K562 (cell line): Measurements from ENCODE around the gene ACADVL. TPM values are rescaled to one million over a fixed set of nuclear protein-coding genes. Genes with fewer than 3 reads are reported as not detected.

Experiments used
- ATAC-seq: fragments of 200-7000 bp; cut with Tn5 transposase; 3 replicates; pipeline ENCODE4 v1.9.1; 2020; ENCODE audit warnings: moderate library complexity
- BruUV-seq: library from RNA; stranded (reverse); fragments of 400-500 nt; replicated peaks from 2 replicates; lab custom pipeline; 2021; lab: Mats Ljungman, UMichigan
- CTCF ChIA-PET: fragments of 300-600 bp; formaldehyde crosslinking; extraction: SDS; loops from one replicate; lab custom pipeline; 2021; ENCODE audit warnings: low intra/inter-chr PET ratio; lab: Yijun Ruan, JAX
- POLR2A ChIA-PET: fragments of 300-600, 350-650 bp; sonication (Branson Sonifier 250); formaldehyde crosslinking; extraction: SDS; loops from one replicate; lab custom pipeline; 2021; ENCODE audit warnings: antibody characterized with exemption, inconsistent platforms; lab: Yijun Ruan, JAX
- DNase-seq, 4 experiments: peaks; one replicate each; pipeline versions ENCODE4 v3.0.0 to v3.0.0-alpha.2; 2011 to 2018; ENCODE audit warnings: low spot score in 3 of 4, mixed read lengths in 3 of 4; ENCODE audit errors: extremely low read depth in 1 of 4
- FAIRE-seq: peaks from 2 replicates; lab custom pipeline; 2011; peaks lifted over from hg19 to GRCh38; lab: Jason Lieb, UNC
- H2AFZ ChIP-seq: 2 replicates; pipeline ENCODE4 v1.6.0; 2011; ENCODE audit warnings: low read depth, low read length, control low read depth, inconsistent platforms
- H3K27ac ChIP-seq: fragments of 200-600 bp; 3 replicates; pipeline ENCODE4 v1.8.0; 2011; ENCODE audit warnings: low read depth, mild to moderate bottlenecking, control low read depth, inconsistent platforms, low read length, moderate library complexity, mixed read lengths; ENCODE audit errors: extremely low read depth
- H3K27me3 ChIP-seq, 2 experiments: fragments of 300-600 bp in 1 of 2; 2 replicates in 1 of 2; 3 replicates in 1 of 2; pipeline versions ENCODE4 v1.6.0 to v1.8.0; 2011; ENCODE audit warnings: inconsistent platforms in 2 of 2, low read length in 2 of 2, mild to moderate bottlenecking in 1 of 2, mixed read lengths in 1 of 2, moderate library complexity in 1 of 2; ENCODE audit not compliant: control insufficient read depth in 2 of 2, insufficient read depth in 2 of 2
- H3K36me3 ChIP-seq: fragments of 300-600 bp; 3 replicates; pipeline ENCODE4 v1.8.0; 2011; ENCODE audit warnings: mild to moderate bottlenecking, low read length, inconsistent platforms; ENCODE audit not compliant: control insufficient read depth, insufficient read depth
- H3K4me1 ChIP-seq, 2 experiments: fragments of 200-600 bp in 1 of 2; replicated peaks in 1 of 2; 2 replicates in 1 of 2; 3 replicates in 1 of 2; pipeline versions ENCODE4 v1.5.1 to v1.8.0; 2011; ENCODE audit warnings: inconsistent platforms in 2 of 2, low read length in 2 of 2, mild to moderate bottlenecking in 1 of 2, mixed read lengths in 1 of 2, moderate library complexity in 1 of 2; ENCODE audit not compliant: control insufficient read depth in 2 of 2, insufficient read depth in 2 of 2
- H3K4me2 ChIP-seq: 2 replicates; pipeline ENCODE4 v1.6.1; 2011; ENCODE audit warnings: low read length, control low read depth, inconsistent platforms, mixed read lengths; ENCODE audit not compliant: insufficient read depth
- H3K4me3 ChIP-seq: fragments of 200-600 bp; sonication (generic), shearing (Covaris generic); 2 replicates; pipeline ENCODE4 v1.5.1; 2016; ENCODE audit warnings: control low read depth, inconsistent platforms
- H3K79me2 ChIP-seq: fragments of 200-600 bp; 3 replicates; pipeline ENCODE4 v1.8.0; 2011; ENCODE audit warnings: low read length, inconsistent platforms; ENCODE audit not compliant: control insufficient read depth, insufficient read depth
- H3K9ac ChIP-seq, 2 experiments: 2 replicates each; pipeline versions ENCODE4 v1.6.0 to v1.6.1; 2011; ENCODE audit warnings: low read depth in 2 of 2, low read length in 2 of 2, control low read depth in 1 of 2, inconsistent platforms in 1 of 2, mild to moderate bottlenecking in 1 of 2, mixed read lengths in 1 of 2; ENCODE audit not compliant: insufficient read depth in 1 of 2
- H3K9me1 ChIP-seq: one replicate; pipeline ENCODE4 v1.6.0; 2011; ENCODE audit warnings: inconsistent platforms, mild to moderate bottlenecking, low read length, moderate library complexity; ENCODE audit not compliant: control insufficient read depth, insufficient read depth
- H3K9me3 ChIP-seq: replicated peaks from 2 replicates; pipeline ENCODE4 v1.5.1; 2011; ENCODE audit warnings: low read depth, low read length, inconsistent platforms; ENCODE audit not compliant: control insufficient read depth, insufficient read depth
- H4K20me1 ChIP-seq: replicated peaks from 2 replicates; pipeline ENCODE4 v1.6.1; 2011; ENCODE audit warnings: low read length, inconsistent platforms, mixed read lengths; ENCODE audit not compliant: control insufficient read depth, insufficient read depth
- ARID2 ChIP-seq: fragments of 450-650 bp; IDR thresholded peaks from 2 replicates; pipeline ENCODE4 v1.6.1; 2017; ENCODE audit warnings: antibody characterized with exemption, mild to moderate bottlenecking
- CC2D1A ChIP-seq: fragments of 450-650 bp; IDR thresholded peaks from 2 replicates; pipeline ENCODE4 v1.6.1; 2017; ENCODE audit warnings: mild to moderate bottlenecking
- KDM5B ChIP-seq: fragments of 200-600 bp; sonication (generic); IDR thresholded peaks from 2 replicates; pipeline ENCODE4 v1.6.1; 2012; ENCODE audit warnings: low read depth, mild to moderate bottlenecking, moderate library complexity, low read length, control low read depth, inconsistent platforms; ENCODE audit not compliant: insufficient replicate concordance
- KHSRP ChIP-seq: fragments of 450-650 bp; IDR thresholded peaks from 2 replicates; pipeline ENCODE4 v1.6.1; 2017
- MCM3 ChIP-seq: fragments of 450-650 bp; IDR thresholded peaks from 2 replicates; pipeline ENCODE4 v1.6.1; 2016
- NUFIP1 ChIP-seq: fragments of 450-650 bp; IDR thresholded peaks from 2 replicates; pipeline ENCODE4 v1.6.1; 2018; ENCODE audit not compliant: partially characterized antibody
- POLR2G ChIP-seq: fragments of 200-400 bp; formaldehyde crosslinking; IDR thresholded peaks from 2 replicates; pipeline ENCODE4 v1.6.1; 2017; ENCODE audit warnings: low read depth, mild to moderate bottlenecking, antibody characterized with exemption, low read length, moderate library complexity
- SNIP1 ChIP-seq: fragments of 450-650 bp; IDR thresholded peaks from 2 replicates; pipeline ENCODE4 v1.7.1; 2017; ENCODE audit warnings: low read depth, mild to moderate bottlenecking
- TRIM25 ChIP-seq: fragments of 450-650 bp; IDR thresholded peaks from 2 replicates; pipeline ENCODE4 v1.7.0; 2016; ENCODE audit warnings: borderline replicate concordance
- ZBED1 ChIP-seq: IDR thresholded peaks from 2 replicates; pipeline ENCODE4 v1.6.1; 2014
- ZBTB7A ChIP-seq: IDR thresholded peaks from 2 replicates; pipeline ENCODE4 v1.6.1; 2011; ENCODE audit warnings: low read depth, mild to moderate bottlenecking, low read length, moderate library complexity, borderline replicate concordance; ENCODE audit not compliant: control insufficient read depth
- ZFPM2 ChIP-seq: fragments of 250-450 bp; sonication (Bioruptor Pico); IDR thresholded peaks from 2 replicates; pipeline ENCODE4 v1.5.1; 2022; ENCODE audit warnings: mild to moderate bottlenecking
- ZFX ChIP-seq: sonication (generic); formaldehyde crosslinking; IDR thresholded peaks from 2 replicates; pipeline ENCODE4 v1.8.0; 2022; ENCODE audit warnings: mild to moderate bottlenecking, missing genetic modification reagents, moderate library complexity
- ZNF253 ChIP-seq: fragments of 250-450 bp; sonication (Bioruptor Pico); conservative IDR thresholded peaks from 2 replicates; pipeline ENCODE4 v1.6.1; 2021; ENCODE audit warnings: mild to moderate bottlenecking
- ZNF583 ChIP-seq: fragments of 250-450 bp; sonication (Bioruptor Pico); IDR thresholded peaks from 2 replicates; pipeline ENCODE4 v1.4.0; 2020
- ZNF584 ChIP-seq: fragments of 200-800 bp; sonication (Bioruptor generic); IDR thresholded peaks from 2 replicates; pipeline ENCODE4 v1.6.1; 2016; ENCODE audit warnings: low read depth, mild to moderate bottlenecking, missing genetic modification characterization, missing compliant biosample characterization
- WGBS: fragments of 100-300 bp; shearing (Covaris generic); methylation state at CpG from one replicate; pipeline ENCODE4 v1.1.6; 2016; ENCODE audit warnings: low coverage, mixed read lengths; ENCODE audit not compliant: insufficient coverage; ENCODE audit errors: missing lambda C conversion rate; 5-methylcytosine and 5-hydroxymethylcytosine counted together
- in situ Hi-C: fragments of 300-500 bp; cut with MboI; formaldehyde crosslinking; loops from 4 replicates; pipeline ENCODE4 v1.15.0; 2018; ENCODE audit warnings: inconsistent platforms, mixed read lengths
- intact Hi-C: fragments of 100-400 bp; cut with micrococcal nuclease; formaldehyde crosslinking; loops from 2 replicates; pipeline ENCODE4 v1.14.2; 2022
- polyA plus RNA-seq, 8 experiments: library from polyadenylated mRNA; depleted of rRNA in 4 of 8; stranded (reverse) in 5 of 8; unstranded in 3 of 8; fragments of >200 nt; fragmentation: Nextera tagmentation in 2 of 8; fragmentation: Illumina TruSeq in 1 of 8; extraction: Ambion mirVana in 2 of 8; extraction: Trizol in 1 of 8; gene quantifications; 2 replicates each; pipeline versions ENCODE4 v1.2.1 to v1.2.3, GENCODE V29; 2011 to 2014; ENCODE audit warnings: inconsistent platforms in 1 of 8, missing spikeins in 1 of 8
- total RNA-seq, 7 experiments: library from RNA; depleted of rRNA in 6 of 7; stranded (reverse); fragments of >200 nt in 6 of 7; fragmentation: Illumina TruSeq in 2 of 7; extraction: Trizol in 2 of 7; gene quantifications; 2 replicates each; pipeline versions ENCODE4 v1.2.1 to v1.2.3, GENCODE V29; 2011 to 2021; ENCODE audit warnings: low replicate concordance in 1 of 7
- TF ChIP-seq, protein P1 (sequence below): sonication (generic); formaldehyde crosslinking; IDR thresholded peaks from 2 replicates; pipeline ENCODE4 v1.8.0; 2023; ENCODE audit warnings: mild to moderate bottlenecking, missing genetic modification reagents
- TF ChIP-seq, protein P2 (sequence below): fragments of 450-650 bp; IDR thresholded peaks from 2 replicates; pipeline ENCODE4 v1.6.1; 2016; ENCODE audit warnings: borderline replicate concordance

Gene ACADVL
- total and polyA plus RNA-seq, 9 of the 15 experiments (the other 6 are each of a cell fraction or from before 2014, with no cell fraction given) = 25.5 to 449 (median 214) TPM

DNA sequence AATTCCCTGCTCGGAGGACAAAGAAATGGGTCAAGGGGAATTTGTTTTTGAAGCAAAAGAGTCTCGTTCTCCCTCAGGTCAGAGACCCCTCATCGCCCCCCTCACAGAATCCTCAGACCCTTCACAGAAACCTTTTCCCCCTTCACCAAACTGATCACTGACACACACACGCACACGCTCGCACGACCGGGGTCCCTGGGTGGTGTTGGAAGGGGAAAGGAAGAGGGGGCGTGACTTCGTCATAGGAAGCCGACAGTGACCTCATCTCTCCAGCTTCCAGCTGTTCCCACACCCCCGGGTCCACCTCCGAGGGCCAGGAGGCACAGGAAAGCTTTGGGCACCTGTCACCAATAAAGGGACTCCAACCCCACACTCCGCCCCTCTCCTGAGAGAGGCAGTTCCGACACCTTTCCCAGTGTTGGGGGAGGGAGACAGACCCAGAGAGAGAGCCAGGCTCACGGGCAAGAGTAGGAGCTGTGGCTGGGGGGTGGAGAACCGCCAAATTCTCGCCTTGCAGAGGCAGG, 41.7 kb upstream of the ACADVL start:
- WGBS = 5% methylated on average over 11 of the region's 18 CpGs
- ATAC-seq = peak; percentile 56
- Histone ChIP-seq H3K9me3 (0 out of 2 replicates have a peak, but pooled peaks cover 3% of the 10 kb centered on the region), H3K27ac (no peak overlapping the region; the same call in 2 of the 3 replicates), H3K9ac (peak overlapping the region; percentile 40 to 53; a peak in 3 of 4 replicates), H4K20me1 (no peaks in the 10 kb centered on the region), H2AFZ (peak overlapping the region; percentile 92), H3K79me2 (no peaks in the 10 kb centered on the region), H3K36me3 (no peaks in the 10 kb centered on the region), H3K4me2 (peak overlapping the region; percentile 88), H3K4me1 (peaks cover 3 to 26% of the 10 kb centered on the region in 2 experiments; a peak in 3 of 5 replicates), H3K4me3 (peak overlapping the region; percentile 36), H3K9me1 (no peaks in the 10 kb centered on the region), H3K27me3 (peaks cover 0 to 14% of the 10 kb centered on the region in 2 experiments; a peak in 2 of 5 replicates)
- BruUV-seq = no TSS peak
- in situ Hi-C loops = no loop called here
- ChIA-PET CTCF (interaction anchor here (0.6 to 2.2 kb wide), 3 partner anchors 130 to 264 kb away, joined by 3 to 11 read pairs (median 4); no protein-coding TSS in a partner anchor), POLR2A (interaction anchor here (0.8 kb wide), 1 partner anchor 11 kb away, joined by 3 read pairs; no protein-coding TSS in a partner anchor)
- DNase-seq = peak in 3 of 4 experiments; percentile 28 to 40 (median 34)
- intact Hi-C loops = loop anchor here (1.0 kb wide), 1 partner anchor 126 kb away; no protein-coding TSS in a partner anchor
- no peak for FAIRE-seq
- TF ChIP-seq NUFIP1 = no peak
- TF ChIP-seq, protein P1, sequence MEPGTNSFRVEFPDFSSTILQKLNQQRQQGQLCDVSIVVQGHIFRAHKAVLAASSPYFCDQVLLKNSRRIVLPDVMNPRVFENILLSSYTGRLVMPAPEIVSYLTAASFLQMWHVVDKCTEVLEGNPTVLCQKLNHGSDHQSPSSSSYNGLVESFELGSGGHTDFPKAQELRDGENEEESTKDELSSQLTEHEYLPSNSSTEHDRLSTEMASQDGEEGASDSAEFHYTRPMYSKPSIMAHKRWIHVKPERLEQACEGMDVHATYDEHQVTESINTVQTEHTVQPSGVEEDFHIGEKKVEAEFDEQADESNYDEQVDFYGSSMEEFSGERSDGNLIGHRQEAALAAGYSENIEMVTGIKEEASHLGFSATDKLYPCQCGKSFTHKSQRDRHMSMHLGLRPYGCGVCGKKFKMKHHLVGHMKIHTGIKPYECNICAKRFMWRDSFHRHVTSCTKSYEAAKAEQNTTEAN (CRISPR knock-in tag) = no peak
- no peak for TF ChIP-seq ZNF584 (CRISPR knock-in tag)
- TF ChIP-seq MCM3 = no peak
- TF ChIP-seq ZFX = 0 out of 2 replicates have a peak, but pooled peaks have one; percentile 17
- TF ChIP-seq, protein P2, sequence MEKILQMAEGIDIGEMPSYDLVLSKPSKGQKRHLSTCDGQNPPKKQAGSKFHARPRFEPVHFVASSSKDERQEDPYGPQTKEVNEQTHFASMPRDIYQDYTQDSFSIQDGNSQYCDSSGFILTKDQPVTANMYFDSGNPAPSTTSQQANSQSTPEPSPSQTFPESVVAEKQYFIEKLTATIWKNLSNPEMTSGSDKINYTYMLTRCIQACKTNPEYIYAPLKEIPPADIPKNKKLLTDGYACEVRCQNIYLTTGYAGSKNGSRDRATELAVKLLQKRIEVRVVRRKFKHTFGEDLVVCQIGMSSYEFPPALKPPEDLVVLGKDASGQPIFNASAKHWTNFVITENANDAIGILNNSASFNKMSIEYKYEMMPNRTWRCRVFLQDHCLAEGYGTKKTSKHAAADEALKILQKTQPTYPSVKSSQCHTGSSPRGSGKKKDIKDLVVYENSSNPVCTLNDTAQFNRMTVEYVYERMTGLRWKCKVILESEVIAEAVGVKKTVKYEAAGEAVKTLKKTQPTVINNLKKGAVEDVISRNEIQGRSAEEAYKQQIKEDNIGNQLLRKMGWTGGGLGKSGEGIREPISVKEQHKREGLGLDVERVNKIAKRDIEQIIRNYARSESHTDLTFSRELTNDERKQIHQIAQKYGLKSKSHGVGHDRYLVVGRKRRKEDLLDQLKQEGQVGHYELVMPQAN = no peak
- no peak for TF ChIP-seq TRIM25
- TF ChIP-seq KDM5B = no peak
- TF ChIP-seq ZBTB7A = peak; percentile 40; the same call in 1 of the 2 replicates
- no peak for TF ChIP-seq ZNF583 (CRISPR knock-in tag)
- TF ChIP-seq KHSRP = no peak
- no peak for TF ChIP-seq ZNF253
- TF ChIP-seq POLR2G = no peak
- TF ChIP-seq CC2D1A = no peak
- TF ChIP-seq ZFPM2 (CRISPR knock-in tag) = no peak
- TF ChIP-seq ARID2 = no peak
- no peak for TF ChIP-seq ZBED1
- no peak for TF ChIP-seq SNIP1
